Measurements from ENCODE around the gene BRSK1. TPM values are rescaled to one million over a fixed set of nuclear protein-coding genes. Genes with fewer than 3 reads are reported as not detected.

The BRSK1 gene
- total and polyA plus RNA-seq, 10 of the 15 experiments (the other 5 are each of a cell fraction or from before 2014, with no cell fraction given): 0.03 to 0.76 (median 0.25) TPM; not detected in 4

DNA sequence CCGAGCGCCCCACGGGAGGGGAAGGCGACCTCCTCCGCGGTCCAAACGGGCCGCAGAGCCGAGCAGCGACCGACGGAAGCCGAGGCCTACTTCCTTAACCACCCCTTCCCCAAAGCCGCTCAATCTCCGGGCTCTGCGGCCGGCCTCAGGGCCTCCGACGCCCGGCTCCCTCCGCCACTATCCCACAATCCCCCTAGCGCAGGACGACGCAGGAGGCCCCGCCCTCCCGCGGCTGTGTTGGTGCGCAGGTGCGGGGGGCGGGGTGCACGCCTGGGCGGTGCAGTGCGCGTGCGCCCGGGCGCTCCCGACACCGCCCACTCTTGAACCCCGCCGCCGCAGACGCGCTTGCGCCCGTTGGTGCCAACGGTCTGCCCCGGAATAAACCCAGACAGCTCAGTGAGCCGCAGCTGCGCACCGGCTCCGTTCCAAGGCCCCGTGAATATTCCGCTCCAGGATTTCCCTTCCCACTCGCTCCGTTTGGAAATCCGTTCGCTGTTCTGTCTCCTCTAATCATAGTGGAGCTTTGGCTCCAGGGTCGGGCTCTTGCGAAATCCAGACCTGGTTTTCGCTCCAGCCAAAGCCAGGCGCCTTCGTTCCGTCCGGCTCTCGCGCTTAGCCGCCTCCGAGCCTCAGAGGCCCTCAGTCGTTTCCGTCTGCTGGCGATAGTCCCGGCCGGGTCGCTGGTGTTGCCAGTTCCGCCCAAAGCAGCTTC, 24.8 kb upstream of the BRSK1 start, which contains the start of gene PPP6R1 (continued):
- TF ChIP-seq MEF2A (IDR thresholded peaks at IDR 0.05; ENCODE audit: insufficient read depth, low read depth, low read length): 0 out of 2 replicates have a peak, but pooled peaks have one; percentile 34
- TF ChIP-seq POLR2AphosphoS5 (IDR thresholded peaks at IDR 0.05; ENCODE audit: low read length): peak; percentile 92
- no peak for TF ChIP-seq PAX8 (IDR thresholded peaks at IDR 0.05)
- TF ChIP-seq ZNF24 (IDR thresholded peaks at IDR 0.05): no peak
- no peak for TF ChIP-seq PRDM15 (CRISPR knock-in tag; IDR thresholded peaks at IDR 0.05)
- no peak for TF ChIP-seq USF2 (IDR thresholded peaks at IDR 0.05; ENCODE audit: borderline replicate concordance, low read depth, low read length)
- peak; percentile 73 for TF ChIP-seq NR2C1 (IDR thresholded peaks at IDR 0.05)
- peak; percentile 99 for TF ChIP-seq ZNF207 (IDR thresholded peaks at IDR 0.05; ENCODE audit: borderline replicate concordance)
- TF ChIP-seq, protein P1, sequence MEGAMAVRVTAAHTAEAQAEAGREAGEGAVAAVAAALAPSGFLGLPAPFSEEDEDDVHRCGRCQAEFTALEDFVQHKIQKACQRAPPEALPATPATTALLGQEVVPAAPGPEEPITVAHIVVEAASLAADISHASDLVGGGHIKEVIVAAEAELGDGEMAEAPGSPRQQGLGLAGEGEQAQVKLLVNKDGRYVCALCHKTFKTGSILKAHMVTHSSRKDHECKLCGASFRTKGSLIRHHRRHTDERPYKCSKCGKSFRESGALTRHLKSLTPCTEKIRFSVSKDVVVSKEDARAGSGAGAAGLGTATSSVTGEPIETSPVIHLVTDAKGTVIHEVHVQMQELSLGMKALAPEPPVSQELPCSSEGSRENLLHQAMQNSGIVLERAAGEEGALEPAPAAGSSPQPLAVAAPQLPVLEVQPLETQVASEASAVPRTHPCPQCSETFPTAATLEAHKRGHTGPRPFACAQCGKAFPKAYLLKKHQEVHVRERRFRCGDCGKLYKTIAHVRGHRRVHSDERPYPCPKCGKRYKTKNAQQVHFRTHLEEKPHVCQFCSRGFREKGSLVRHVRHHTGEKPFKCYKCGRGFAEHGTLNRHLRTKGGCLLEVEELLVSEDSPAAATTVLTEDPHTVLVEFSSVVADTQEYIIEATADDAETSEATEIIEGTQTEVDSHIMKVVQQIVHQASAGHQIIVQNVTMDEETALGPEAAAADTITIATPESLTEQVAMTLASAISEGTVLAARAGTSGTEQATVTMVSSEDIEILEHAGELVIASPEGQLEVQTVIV (IDR thresholded peaks at IDR 0.05; ENCODE audit: borderline replicate concordance, partially characterized antibody): peak; percentile 77
- no peak for TF ChIP-seq KDM1A (IDR thresholded peaks at IDR 0.05; ENCODE audit: borderline replicate concordance)
- peak; percentile 50 for TF ChIP-seq LARP7 (IDR thresholded peaks at IDR 0.05)
- peak; percentile 85 for TF ChIP-seq FOXM1 (IDR thresholded peaks at IDR 0.05; ENCODE audit: low read depth, low read length)
- no peak; a peak in 2 of 4 replicates for TF ChIP-seq ETV6 (conservative IDR thresholded peaks at IDR 0.05 in 1 of 2, IDR thresholded peaks at IDR 0.05 in 1 of 2; ENCODE audit: borderline replicate concordance in 1 of 2, low read depth in 1 of 2)
- no peak for TF ChIP-seq FOS (IDR thresholded peaks at IDR 0.05; ENCODE audit: borderline replicate concordance, extremely low read depth, insufficient read length)
- TF ChIP-seq STAT1 (conservative IDR thresholded peaks at IDR 0.05): peak; percentile 96; the same call in 1 of the 2 replicates
- TF ChIP-seq CEBPB (IDR thresholded peaks at IDR 0.05; ENCODE audit: borderline replicate concordance in 1 of 2, low read depth in 2 of 2, low read length in 2 of 2): peak in 1 of 2 experiments; percentile 24; a peak in 1 of 4 replicates
- TF ChIP-seq TCF7 (IDR thresholded peaks at IDR 0.05; ENCODE audit: borderline replicate concordance): no peak
- TF ChIP-seq, protein P2, sequence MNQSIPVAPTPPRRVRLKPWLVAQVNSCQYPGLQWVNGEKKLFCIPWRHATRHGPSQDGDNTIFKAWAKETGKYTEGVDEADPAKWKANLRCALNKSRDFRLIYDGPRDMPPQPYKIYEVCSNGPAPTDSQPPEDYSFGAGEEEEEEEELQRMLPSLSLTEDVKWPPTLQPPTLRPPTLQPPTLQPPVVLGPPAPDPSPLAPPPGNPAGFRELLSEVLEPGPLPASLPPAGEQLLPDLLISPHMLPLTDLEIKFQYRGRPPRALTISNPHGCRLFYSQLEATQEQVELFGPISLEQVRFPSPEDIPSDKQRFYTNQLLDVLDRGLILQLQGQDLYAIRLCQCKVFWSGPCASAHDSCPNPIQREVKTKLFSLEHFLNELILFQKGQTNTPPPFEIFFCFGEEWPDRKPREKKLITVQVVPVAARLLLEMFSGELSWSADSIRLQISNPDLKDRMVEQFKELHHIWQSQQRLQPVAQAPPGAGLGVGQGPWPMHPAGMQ (IDR thresholded peaks at IDR 0.05; ENCODE audit: borderline replicate concordance): no peak
